GM18499 (cell line): ENCODE data around the gene RNF166.

Experiments used
- ATAC-seq: cut with Tn5 transposase; IDR thresholded peaks from one replicate; pipeline ENCODE4 v1.9.1; 2021; ENCODE audit warnings: moderate number of reproducible peaks; ENCODE audit not compliant: insufficient read depth, unreplicated experiment

Gene RNF166

DNA sequence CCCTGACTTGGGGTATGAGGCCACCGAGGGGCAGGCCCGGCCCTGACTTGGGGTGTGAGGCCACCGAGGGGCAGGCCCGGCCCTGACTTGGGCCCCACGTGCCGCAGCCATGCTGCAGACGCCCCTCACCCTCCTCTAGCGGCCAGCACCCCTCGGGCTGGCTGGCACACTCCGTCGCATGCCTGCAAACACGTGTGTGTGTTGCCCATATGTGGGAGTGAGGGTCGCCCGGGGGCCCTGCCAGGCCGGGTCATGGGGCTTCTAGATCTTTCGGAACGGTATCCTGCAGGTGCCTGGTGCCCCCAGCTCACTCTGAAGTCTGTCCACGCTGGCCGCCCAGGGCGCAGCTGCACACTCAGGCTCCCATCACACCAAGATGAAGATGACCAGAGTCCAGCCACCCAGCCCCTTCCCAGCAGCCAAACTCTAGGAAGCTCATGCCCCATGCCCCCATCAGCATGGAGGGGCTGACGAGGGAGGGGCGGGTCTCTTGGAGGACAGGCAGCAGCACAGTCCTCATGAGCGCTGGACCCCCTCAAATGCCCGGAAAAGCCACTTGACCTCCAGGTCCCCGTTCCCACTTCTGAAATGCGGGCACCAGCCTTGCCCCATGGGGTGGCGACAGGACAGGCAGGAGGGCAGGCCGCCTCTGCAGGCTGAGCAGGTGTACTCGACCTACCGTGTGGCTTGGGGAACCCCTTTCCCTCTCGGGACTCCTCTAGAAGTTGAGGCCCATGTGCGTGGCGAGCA lies 33.9 kb upstream of the RNF166 start:
- ATAC-seq = no peak

DNA sequence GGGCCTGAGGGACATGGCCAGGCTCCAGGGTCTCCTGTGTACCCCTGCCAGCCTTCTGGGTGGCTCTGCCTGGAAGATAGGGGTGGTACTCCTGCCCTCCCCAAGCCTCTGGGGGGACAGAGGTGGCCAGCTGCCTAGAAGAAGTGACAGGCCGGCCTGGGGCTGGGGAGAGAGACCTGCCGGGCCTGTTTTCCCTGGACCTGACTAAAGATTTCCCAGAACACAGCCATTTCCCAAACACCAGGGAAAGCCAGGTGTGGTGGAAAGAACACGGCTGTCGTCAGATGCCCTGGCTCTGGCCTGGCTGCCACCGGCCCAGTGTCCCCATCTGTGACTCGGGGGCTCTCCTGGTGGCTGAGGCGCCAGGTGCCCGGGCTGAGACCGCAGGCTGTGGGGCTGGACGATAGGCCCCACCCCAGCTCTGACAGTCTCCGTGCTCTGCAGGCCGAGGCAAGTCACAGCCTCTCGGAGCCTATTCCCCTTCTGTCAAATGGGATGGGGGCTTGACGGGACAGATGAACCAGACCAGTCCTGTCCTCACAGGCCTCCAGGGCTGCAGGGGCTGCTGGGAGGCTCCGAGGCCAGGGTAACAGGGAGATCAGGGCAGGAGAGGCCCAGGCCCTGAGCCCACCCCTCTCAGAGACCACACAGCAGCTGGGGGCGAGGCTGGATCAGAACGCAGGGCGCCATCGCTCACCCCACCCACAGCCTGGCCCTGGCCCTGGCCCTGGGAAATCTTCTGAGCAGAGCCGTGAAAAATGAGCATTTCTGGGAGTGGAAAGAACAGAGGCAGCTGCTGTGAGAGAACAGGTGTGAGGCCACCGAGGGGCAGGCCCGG lies 33.1 kb upstream of the RNF166 start:
- no peak for ATAC-seq

DNA sequence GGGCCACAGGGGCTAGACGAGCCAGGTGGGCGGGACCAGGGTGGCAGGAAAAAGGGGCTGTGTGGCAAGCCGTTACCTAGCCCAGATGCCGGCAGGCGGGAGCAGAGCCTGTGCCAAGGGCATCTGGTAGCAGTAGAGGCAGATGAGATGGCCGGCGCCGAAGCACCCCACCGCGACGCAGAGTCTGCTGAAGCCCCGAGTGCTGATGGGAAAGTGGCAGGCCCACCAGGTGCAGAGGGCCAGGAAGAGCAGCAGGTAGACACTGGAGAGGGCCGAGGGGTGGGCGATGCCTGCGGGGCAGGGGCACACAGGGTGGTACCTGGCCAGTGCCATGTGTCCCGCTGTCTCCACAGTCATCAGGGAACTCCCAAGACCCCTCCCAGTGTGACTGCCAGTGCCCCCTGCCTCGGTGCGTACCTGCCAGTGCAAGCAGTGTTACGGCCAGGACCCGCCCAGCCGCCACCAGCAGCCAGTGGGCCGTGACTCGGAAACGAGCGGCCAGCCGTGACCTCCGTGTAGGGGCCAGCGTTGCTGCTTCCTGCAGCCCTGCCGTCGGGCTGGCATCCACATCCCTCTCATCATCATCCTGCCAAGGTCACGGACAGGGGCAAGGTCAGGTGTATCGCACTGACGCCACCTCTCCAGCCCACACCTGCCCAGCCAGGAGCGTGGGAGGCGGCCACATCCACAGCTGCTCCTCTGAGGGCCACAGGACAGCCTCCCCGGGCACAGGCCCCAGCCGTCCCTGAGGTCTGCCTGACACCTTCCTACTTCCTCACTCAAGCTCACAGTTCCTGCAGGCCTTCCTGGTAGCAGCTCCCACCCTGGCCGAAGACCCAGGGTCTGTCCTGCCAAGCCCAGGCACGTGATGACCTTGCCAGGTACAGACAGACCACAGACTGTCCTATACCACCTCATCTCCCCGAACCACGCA lies 32.2 kb upstream of the RNF166 start:
- ATAC-seq = no peak

GRCh38 chr16:88737298-88738150 lies 31.3 kb upstream of the RNF166 start:
- no peak for ATAC-seq

DNA sequence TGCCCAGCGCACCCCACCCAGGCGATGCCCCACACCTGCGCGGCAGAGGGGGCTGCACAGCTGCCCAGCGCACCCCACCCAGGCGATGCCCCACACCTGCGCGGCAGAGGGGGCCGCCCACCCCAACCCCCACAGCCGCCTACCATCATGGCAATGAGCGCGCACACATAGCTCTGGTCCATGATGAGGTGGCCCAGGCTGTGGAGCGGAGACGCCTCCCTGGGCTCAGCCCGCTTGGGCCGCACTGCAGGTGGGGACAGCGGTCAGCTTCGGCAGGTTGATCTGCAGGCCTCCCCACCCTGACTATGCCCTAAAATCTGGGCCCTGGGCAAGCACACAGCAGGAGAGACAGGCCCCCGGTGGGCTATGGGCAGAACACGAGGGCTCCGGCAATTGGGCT lies 30.3 kb upstream of the RNF166 start:
- no peak for ATAC-seq

DNA sequence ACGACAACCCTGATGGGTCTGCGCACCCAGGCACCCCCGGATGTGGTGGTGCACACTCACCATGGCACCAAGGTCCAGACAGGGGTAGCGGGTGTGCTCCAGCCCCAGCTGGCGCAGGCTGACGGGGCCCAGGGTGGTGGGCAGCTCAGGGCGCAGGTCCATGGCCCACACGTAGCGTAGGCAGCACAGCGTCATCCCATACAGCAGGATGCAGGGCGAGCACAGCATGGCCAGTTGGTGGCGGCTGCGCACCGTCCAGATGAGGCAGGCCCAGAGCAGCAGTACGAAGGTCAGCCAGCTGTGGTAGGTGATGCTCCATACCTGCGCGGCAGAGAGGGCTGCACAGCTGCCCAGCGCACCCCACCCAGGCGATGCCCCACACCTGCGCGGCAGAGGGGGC lies 29.9 kb upstream of the RNF166 start:
- ATAC-seq = no peak

- no peak for ATAC-seq
These were observed 29.4 kb upstream of the RNF166 start for GRCh38 chr16:88735616-88736015.

DNA sequence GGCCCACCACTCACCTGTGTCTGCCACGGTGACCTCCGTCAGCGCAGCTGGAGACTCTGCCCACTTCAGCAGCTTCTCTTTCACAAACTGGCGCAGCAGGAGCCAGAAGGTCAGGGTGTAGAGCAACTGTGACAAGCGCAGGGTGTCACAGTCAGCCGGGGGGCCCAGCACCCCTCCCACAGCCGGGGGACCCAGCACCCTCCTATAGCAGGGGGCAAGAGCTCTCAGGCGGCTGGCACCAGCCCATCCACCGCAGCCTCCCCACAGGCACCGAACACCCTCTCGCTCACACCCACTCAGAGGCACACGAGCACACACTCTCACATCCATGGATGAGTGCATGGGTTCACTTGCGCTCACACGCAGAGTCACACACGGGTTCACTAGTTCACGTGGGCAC lies 28.9 kb upstream of the RNF166 start:
- ATAC-seq = no peak

DNA sequence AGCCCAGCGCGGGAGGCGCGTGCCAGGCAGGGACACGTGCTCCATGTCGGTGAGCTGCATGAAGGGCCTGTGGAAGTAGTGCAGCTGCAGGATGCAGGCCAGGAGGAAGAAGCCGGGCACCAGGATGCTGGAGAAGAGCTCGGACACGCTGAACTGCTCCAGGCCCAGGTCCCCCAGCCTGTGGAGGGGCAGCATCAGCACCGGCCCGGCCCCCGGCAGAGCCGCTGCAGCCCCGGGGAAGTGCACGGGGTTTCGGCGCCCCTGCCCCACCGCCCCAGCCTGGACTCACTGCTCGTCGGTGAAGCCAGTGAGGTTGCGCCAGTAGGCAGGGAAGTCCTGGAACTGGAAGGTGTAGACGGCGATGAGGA lies 28.1 kb upstream of the RNF166 start:
- no peak for ATAC-seq

DNA sequence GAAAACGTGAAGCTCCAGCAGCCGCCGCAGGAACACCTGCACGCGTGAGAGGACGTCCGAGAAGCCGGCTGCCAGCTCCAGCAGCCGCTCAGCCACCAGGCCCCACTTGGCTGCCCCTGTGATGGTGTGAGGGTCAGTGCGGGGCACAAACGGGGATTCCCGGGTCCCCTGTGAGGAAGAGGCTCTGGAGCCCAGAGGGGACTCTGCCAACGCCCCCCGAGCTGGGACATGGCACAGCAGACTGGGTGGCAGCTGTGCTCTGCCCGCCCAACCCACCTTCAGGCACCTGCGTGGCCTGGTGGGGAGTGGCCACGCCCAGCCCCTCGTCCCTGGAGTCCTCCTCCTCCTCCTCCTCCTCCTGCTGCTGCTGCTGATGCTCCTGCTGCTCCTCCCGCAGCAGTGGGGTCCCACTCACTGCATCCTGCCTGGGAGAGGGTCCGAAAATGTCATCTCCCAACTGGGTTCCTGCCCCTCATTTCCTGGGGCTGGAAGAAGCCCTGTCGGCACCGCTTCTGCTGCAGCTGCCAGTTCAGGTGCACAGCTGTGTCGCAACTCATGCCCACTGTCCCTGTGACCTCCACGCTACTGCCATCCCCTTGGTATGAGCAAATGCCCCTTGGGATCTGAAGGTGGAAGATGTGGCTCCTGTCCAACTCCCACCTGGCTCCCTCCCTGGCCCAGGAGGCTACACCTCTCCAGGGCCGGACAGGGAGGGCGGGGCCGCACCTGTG lies 27.6 kb upstream of the RNF166 start:
- no peak for ATAC-seq

DNA sequence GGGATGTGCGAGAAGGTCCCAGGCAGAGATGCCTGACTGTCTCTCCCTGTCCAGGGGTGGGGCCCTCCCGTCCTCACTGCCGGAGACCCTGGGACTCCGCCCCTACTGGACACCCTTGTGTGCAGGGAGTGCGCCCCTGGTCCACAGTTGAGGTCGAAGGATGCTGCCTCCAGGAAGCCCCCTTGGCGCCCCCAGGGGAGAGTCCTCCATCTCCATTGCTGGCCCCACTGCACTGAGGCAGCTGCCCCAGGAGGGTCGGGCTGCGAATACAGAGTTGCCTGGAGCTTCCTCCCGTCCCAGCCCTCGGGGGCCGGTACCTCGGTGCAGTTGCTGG lies 26.7 kb upstream of the RNF166 start:
- no peak for ATAC-seq

DNA sequence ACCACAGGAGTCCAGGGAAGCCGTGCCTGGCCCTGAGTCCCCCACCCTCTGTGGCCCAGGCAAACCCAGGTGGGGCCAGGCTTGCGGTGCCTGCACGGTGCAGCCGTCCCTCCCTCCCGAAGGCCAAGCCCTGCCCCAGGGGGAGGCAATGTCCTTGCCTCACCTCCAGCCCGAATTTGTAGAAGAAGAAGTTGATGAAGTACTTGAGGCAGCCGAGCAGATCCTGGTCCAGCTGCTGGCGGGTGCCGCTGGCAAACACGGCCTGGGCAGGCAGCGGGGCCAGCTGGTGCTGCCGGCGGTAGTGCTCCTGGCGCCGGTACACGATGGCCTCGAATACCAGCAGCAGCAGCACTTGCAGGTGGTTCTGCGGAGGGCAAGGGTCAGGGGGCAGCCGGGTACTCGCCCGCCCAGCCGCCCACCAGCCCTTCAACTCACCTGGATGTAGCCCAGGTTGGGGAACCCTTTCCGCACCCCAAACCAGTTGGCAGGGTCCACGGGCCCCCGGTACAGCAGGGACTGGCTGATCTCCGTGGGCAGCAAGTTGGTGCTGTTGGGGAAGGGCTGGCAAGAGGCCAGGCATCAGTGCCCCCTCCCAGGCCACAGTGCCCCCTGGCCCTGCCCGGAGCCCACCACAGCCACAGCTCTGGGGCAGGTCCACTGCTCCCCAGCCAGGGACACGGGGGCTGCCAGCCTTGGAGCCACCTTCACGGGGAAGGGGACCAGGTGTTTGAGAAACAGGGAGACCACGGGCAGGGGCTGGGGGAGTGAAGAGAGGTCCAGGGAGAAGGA lies 26.2 kb upstream of the RNF166 start:
- ATAC-seq = no peak

- ATAC-seq = no peak
These were observed 25.5 kb upstream of the RNF166 start for GRCh38 chr16:88731699-88732098.

GRCh38 chr16:88730632-88731607 lies 24.7 kb upstream of the RNF166 start:
- ATAC-seq = no peak

DNA sequence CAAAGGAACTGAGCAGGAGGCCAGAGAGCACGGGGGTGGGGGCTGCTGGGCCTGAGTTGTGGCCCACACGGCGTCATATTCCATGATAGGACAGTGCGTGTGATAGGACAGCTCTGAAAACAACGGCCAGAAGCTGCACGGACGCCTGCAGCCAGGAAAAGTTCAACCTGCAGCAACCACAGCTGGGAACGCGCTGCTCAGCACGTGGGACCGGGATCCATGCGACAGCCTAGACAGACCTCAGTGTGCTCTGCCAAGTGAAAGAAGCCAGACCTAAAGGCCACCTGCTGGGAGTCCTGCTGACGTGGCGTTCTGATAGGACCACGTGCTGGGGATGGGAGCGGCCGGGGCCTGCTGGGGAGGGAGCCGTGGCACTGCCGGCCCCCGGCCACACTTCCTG lies 21.7 kb upstream of the RNF166 start:
- no peak for ATAC-seq

- ATAC-seq = no peak
These were observed 20.8 kb upstream of the RNF166 start for GRCh38 chr16:88726981-88727380.

- ATAC-seq = no peak
These were observed 20.2 kb upstream of the RNF166 start for GRCh38 chr16:88726408-88726749.
